NT2/D1 (cell line): ENCODE data around the gene PDE3A.

Source experiments
- DNase-seq: peaks from one replicate; pipeline ENCODE4 v3.0.0-alpha.2; 2011; ENCODE audit warnings: low read depth, low spot score
- H3K27me3 ChIP-seq: 2 replicates; pipeline ENCODE4 v1.6.0; 2011; ENCODE audit warnings: mild to moderate bottlenecking; ENCODE audit not compliant: insufficient read length, insufficient read depth
- H3K36me3 ChIP-seq: 2 replicates; pipeline ENCODE4 v1.6.1; 2011; ENCODE audit warnings: mild to moderate bottlenecking, low read length, mixed read lengths; ENCODE audit not compliant: insufficient read depth, insufficient read length
- H3K4me1 ChIP-seq: 2 replicates; pipeline ENCODE4 v1.5.1; 2011; ENCODE audit not compliant: insufficient read depth, insufficient read length
- H3K4me3 ChIP-seq: 2 replicates; pipeline ENCODE4 v1.5.1; 2011; ENCODE audit warnings: low read depth; ENCODE audit not compliant: insufficient read length
- H3K9ac ChIP-seq: 2 replicates; pipeline ENCODE4 v1.6.0; 2011; ENCODE audit warnings: low read depth; ENCODE audit not compliant: insufficient read length
- H3K9me3 ChIP-seq: 2 replicates; pipeline ENCODE4 v1.5.1; 2011; ENCODE audit warnings: mild to moderate bottlenecking, low read length; ENCODE audit not compliant: insufficient read depth
- SUZ12 ChIP-seq: IDR thresholded peaks from 2 replicates; pipeline ENCODE4 v1.6.1; 2011; ENCODE audit not compliant: insufficient read length, insufficient read depth; ENCODE audit errors: extremely low read depth
- YY1 ChIP-seq: IDR thresholded peaks from 2 replicates; pipeline ENCODE4 v1.6.1; 2011; ENCODE audit not compliant: insufficient read length, insufficient read depth
- ZNF274 ChIP-seq: IDR thresholded peaks from 2 replicates; pipeline ENCODE4 v1.6.1; 2011; ENCODE audit warnings: mild to moderate bottlenecking, low read depth, low read length

PDE3A gene

DNA sequence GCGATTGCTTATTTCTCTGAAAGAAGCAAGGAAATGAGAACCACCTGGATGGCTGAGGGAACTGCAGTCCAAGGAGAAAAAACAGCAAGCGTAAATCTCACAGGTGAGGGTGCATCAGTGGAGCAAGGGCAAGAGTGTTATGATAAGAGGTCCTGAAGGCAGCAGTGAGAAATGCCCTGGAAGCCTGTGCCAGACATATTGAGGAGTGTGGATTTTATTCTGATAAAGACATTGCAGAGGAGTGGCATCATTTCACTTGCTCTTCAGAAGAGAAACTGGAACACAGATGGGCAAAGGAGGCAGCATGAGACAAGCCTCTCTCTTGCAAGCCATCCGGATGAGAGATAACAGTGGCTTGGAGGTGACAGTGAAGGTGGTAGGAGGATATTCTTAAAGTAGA, 78.5 kb downstream of the PDE3A start:
- no peaks in the 10 kb centered on the region for H3K36me3 ChIP-seq
- TF ChIP-seq ZNF274 (no peak), SUZ12 (no peak), YY1 (no peak)
- H3K27me3 ChIP-seq = no peaks in the 10 kb centered on the region
- H3K4me3 ChIP-seq = no peak overlapping the region
- no peak overlapping the region for H3K9ac ChIP-seq
- DNase-seq = no peak
- H3K4me1 ChIP-seq = no peaks in the 10 kb centered on the region
- H3K9me3 ChIP-seq = no peaks in the 10 kb centered on the region

DNA sequence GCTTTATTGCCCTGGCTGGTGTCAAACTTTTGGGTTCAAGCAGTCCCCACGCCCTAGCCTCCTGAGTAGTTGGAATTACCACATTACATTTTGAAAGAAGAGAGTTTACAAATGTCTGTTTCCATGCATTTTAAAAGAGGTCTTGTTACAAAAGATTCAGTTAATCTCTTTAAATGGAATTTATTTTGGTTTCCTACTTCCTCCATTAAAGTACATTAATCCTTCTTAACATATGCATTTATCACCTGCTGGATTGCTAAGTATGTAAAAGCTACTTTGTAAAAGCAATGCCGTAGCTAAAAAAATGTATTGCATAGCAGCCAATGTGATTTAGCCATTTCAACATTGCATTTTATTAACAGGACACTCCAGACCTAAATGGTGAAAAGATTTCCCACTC, 80.4 kb downstream of the PDE3A start:
- H3K4me1 ChIP-seq = no peaks in the 10 kb centered on the region
- H3K9ac ChIP-seq = no peak overlapping the region
- no peak for TF ChIP-seq ZNF274
- no peak for TF ChIP-seq YY1

DNA sequence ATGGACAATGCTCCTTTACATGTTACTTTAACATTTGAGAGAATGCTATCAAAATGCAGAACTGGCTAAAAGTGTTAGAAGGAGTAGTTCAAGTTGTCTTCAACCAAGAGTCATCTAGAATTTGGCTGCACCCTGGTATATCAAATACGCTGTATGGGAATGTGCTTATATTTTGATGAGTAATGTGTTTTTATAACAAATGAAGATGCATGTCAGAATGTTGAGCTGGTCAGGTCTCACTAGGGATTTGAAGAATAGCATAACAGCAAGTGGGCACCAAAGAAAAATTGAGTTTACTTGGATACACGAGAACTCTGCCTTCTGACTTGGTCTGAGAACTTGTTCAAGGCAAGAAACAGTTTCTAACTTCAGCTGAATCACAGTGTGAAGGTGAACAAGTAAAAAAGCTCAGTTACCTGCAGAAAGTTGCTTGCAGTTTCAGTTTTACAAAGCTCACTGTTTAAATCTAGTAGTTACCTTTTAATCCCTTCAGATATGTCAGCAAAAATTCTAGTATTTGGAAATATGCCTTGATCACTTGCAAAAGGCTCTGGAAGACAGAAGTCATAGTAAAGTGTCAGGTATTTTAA, 82.3 kb downstream of the PDE3A start:
- Histone ChIP-seq H3K27me3 (no peaks in the 10 kb centered on the region), H3K36me3 (no peaks in the 10 kb centered on the region), H3K4me1 (no peaks in the 10 kb centered on the region), H3K9me3 (no peaks in the 10 kb centered on the region), H3K4me3 (no peak overlapping the region), H3K9ac (no peak overlapping the region)
- DNase-seq = no peak
- TF ChIP-seq YY1 (no peak), SUZ12 (no peak), ZNF274 (no peak)

More for the DNA sequence above, 80.4 kb downstream of the PDE3A start:
- no peak overlapping the region for H3K4me3 ChIP-seq
- no peaks in the 10 kb centered on the region for H3K27me3 ChIP-seq
- DNase-seq = no peak
- H3K9me3 ChIP-seq = no peaks in the 10 kb centered on the region
- H3K36me3 ChIP-seq = no peaks in the 10 kb centered on the region

DNA sequence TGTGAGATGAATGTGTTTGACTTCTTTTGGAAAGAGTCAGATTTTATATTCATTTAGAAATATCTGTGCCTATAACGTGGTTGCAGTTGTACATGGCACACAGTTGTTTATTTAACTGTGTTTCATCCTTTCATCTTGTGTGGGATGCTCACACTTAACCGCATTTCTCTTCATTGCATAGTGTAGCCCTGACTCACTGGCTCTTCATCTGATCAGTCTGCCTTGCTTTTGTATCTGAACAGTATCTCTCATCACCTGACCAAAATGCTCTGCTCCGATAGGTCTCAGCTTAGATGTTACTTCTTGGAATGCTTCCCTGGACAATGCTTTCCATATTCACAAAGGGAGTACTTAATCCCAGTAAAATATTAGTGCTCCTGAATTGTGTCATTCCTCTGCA, 83.4 kb downstream of the PDE3A start:
- Histone ChIP-seq H3K4me3 (no peak overlapping the region), H3K36me3 (no peaks in the 10 kb centered on the region), H3K4me1 (no peaks in the 10 kb centered on the region), H3K27me3 (no peaks in the 10 kb centered on the region), H3K9me3 (no peaks in the 10 kb centered on the region), H3K9ac (no peak overlapping the region)
- no peak for TF ChIP-seq ZNF274
- TF ChIP-seq YY1 = no peak
- no peak for TF ChIP-seq SUZ12
- DNase-seq = no peak

DNA sequence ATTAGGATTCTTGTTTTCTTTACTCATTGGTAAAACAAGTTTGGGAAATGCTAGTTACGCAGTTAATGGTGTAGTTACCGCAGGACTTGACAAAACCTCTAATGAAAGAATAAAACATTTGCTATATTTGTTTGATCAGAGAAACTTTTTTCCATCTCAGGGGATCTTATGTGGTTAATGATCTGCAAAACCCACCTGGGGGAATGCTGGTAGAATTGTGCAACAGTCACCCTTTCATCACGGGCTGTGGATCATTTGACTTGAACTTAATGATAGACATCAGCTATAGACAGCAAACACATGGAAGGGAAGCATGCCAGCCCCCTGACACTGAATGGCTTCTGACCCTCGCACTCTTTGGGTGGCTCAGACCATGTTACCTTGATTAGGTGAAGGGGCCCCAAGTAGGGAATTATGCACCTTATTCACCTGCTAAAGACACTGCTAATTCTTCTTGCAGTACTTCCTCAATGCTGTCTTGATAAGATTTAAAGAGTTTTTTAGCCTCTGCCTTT, 84.2 kb downstream of the PDE3A start:
- DNase-seq = no peak
- TF ChIP-seq SUZ12 = no peak
- H3K4me3 ChIP-seq = no peak overlapping the region
- H3K36me3 ChIP-seq = no peaks in the 10 kb centered on the region
- H3K27me3 ChIP-seq = no peaks in the 10 kb centered on the region
- H3K4me1 ChIP-seq = no peaks in the 10 kb centered on the region
- no peaks in the 10 kb centered on the region for H3K9me3 ChIP-seq
- H3K9ac ChIP-seq = no peak overlapping the region

DNA sequence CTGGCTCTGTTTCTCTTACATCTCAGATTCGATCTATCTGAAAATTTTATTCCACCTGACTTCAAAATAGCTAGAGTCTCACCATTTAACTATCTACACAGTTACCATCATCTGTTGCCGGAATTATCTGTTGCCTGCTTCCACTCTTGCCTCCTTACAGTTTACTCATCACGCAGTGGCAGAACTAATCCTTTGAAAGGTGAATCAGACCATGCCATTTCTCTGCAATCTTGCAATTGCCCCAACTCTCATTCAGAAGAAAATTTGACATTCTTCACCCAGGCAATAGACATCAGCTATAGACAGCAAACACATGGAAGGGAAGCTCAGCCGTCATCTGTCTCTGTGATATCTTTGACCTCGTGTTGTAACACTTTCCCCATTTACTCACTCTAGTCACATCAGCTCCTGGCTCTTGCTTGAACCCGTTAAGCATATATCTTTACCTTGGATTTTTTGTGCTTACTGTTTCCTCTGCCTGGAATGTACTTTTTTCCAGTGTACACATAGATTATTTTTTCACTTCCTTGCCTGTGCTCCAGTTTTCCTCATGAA, 85.5 kb downstream of the PDE3A start:
- Histone ChIP-seq H3K9me3 (no peaks in the 10 kb centered on the region), H3K27me3 (no peaks in the 10 kb centered on the region), H3K4me3 (no peak overlapping the region), H3K36me3 (no peaks in the 10 kb centered on the region), H3K4me1 (no peaks in the 10 kb centered on the region), H3K9ac (no peak overlapping the region)
- DNase-seq = no peak
- no peak for TF ChIP-seq ZNF274
- TF ChIP-seq SUZ12 = no peak
- TF ChIP-seq YY1 = no peak

DNA sequence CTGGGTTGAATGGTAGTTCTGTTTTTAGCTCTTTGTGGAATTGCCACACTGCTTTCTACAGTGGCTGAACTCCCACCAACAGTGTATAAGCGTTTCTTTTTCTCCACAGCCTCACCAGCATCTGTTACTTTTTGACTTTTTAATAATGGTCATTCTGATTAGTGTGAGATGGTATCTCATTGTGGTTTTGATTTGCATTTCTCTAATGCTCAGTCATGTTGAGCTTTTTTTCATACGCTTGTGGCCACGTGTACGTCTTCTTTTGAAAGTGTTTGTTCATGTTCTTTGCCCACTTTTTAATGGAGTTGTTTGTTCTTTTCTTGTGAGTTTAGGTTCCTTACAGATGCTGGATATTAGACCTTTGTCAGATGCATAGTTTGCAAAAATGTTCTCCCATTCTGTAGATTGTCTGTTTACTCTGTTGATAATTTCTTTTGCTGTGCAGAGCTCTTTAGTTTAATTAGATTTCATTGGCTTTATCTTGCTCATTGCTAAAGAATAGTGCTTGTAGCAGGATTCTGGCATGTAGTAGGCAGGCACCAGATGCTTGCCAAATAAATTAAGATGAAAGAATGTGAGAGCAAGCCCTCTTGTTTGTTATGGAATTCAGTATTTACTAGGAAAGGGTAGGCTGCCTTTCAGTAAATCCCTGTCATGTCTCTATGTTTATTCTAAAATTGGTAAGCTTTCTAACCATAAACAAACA, 86.8 kb downstream of the PDE3A start:
- Histone ChIP-seq H3K9ac (no peak overlapping the region), H3K36me3 (no peaks in the 10 kb centered on the region), H3K9me3 (no peaks in the 10 kb centered on the region), H3K4me3 (no peak overlapping the region), H3K4me1 (no peaks in the 10 kb centered on the region), H3K27me3 (no peaks in the 10 kb centered on the region)
- DNase-seq = no peak
- TF ChIP-seq YY1 (no peak), ZNF274 (no peak), SUZ12 (no peak)
